ENCODE results near the gene TNS3. TPM values are rescaled to one million over a fixed set of nuclear protein-coding genes. Genes with fewer than 3 reads are reported as not detected.

TNS3 gene
- polyA plus RNA-seq, 1 of the 3 experiments (the other 2 are of a cell fraction): 72.3 TPM

DNA sequence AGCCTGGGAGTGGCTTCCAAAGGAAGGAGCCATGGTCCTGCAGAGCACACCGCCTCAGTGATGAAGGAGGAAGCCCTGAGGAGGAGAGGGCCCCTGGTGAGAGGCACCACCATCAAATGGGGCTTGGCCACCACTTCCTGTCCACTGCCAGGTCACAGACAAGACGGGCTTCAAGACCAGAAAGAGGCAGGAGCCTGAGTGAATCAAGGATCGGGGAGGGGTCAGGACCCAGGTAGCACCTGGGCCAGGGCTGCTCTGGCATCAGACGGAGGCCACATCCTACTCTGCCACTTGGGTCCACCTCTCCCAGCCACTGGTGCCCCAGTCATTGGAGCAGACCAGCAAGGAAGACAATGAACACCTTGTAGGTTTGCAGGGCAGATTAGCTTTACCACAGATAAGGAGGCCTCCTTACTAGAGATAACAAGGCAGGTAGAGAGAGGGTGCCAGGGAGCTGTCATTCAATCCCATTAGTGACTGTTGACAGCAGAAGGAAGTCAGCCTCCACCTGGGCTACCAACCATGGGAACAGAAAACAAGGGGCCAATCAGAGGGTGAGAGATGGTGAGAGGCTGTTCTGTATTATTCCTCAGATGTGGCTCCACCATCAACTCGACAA, 143.4 kb downstream of the TNS3 start:
- ChIA-PET POLR2A (no interaction called here), CTCF (interaction anchor here (1.0 to 3.6 kb wide), 3 partner anchors 173 to 381 kb away, joined by 3 to 36 read pairs (median 3); no protein-coding TSS in a partner anchor)
- TF ChIP-seq RAD21 (IDR thresholded peaks at IDR 0.05; ENCODE audit: low read length): no peak
- TF ChIP-seq EZH2phosphoT487 (IDR thresholded peaks at IDR 0.05; ENCODE audit: borderline replicate concordance, low read depth): no peak
- TF ChIP-seq, protein P1, sequence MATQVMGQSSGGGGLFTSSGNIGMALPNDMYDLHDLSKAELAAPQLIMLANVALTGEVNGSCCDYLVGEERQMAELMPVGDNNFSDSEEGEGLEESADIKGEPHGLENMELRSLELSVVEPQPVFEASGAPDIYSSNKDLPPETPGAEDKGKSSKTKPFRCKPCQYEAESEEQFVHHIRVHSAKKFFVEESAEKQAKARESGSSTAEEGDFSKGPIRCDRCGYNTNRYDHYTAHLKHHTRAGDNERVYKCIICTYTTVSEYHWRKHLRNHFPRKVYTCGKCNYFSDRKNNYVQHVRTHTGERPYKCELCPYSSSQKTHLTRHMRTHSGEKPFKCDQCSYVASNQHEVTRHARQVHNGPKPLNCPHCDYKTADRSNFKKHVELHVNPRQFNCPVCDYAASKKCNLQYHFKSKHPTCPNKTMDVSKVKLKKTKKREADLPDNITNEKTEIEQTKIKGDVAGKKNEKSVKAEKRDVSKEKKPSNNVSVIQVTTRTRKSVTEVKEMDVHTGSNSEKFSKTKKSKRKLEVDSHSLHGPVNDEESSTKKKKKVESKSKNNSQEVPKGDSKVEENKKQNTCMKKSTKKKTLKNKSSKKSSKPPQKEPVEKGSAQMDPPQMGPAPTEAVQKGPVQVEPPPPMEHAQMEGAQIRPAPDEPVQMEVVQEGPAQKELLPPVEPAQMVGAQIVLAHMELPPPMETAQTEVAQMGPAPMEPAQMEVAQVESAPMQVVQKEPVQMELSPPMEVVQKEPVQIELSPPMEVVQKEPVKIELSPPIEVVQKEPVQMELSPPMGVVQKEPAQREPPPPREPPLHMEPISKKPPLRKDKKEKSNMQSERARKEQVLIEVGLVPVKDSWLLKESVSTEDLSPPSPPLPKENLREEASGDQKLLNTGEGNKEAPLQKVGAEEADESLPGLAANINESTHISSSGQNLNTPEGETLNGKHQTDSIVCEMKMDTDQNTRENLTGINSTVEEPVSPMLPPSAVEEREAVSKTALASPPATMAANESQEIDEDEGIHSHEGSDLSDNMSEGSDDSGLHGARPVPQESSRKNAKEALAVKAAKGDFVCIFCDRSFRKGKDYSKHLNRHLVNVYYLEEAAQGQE (IDR thresholded peaks at IDR 0.05; ENCODE audit: low read depth, low read length): no peak
- no peak for TF ChIP-seq TEAD4 (IDR thresholded peaks at IDR 0.05; ENCODE audit: borderline replicate concordance, insufficient read depth)
- no peak for TF ChIP-seq EP300 (IDR thresholded peaks at IDR 0.05; ENCODE audit: borderline replicate concordance in 1 of 2, low read depth in 1 of 2, low read length in 1 of 2)
- TF ChIP-seq MXI1 (IDR thresholded peaks at IDR 0.05; ENCODE audit: low read depth, low read length): no peak
- TF ChIP-seq, protein P2, sequence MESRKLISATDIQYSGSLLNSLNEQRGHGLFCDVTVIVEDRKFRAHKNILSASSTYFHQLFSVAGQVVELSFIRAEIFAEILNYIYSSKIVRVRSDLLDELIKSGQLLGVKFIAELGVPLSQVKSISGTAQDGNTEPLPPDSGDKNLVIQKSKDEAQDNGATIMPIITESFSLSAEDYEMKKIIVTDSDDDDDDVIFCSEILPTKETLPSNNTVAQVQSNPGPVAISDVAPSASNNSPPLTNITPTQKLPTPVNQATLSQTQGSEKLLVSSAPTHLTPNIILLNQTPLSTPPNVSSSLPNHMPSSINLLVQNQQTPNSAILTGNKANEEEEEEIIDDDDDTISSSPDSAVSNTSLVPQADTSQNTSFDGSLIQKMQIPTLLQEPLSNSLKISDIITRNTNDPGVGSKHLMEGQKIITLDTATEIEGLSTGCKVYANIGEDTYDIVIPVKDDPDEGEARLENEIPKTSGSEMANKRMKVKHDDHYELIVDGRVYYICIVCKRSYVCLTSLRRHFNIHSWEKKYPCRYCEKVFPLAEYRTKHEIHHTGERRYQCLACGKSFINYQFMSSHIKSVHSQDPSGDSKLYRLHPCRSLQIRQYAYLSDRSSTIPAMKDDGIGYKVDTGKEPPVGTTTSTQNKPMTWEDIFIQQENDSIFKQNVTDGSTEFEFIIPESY (IDR thresholded peaks at IDR 0.05; ENCODE audit: borderline replicate concordance, low read depth): no peak
- no peak for TF ChIP-seq NFIC (IDR thresholded peaks at IDR 0.05; ENCODE audit: borderline replicate concordance)
- no peak for TF ChIP-seq FOSL2 (IDR thresholded peaks at IDR 0.05; ENCODE audit: borderline replicate concordance, low read depth)
- TF ChIP-seq JUND (IDR thresholded peaks at IDR 0.05): no peak
- TF ChIP-seq NRF1 (IDR thresholded peaks at IDR 0.05; ENCODE audit: low read depth, low read length): no peak
- TF ChIP-seq CHD2 (IDR thresholded peaks at IDR 0.05; ENCODE audit: low read length, partially characterized antibody): no peak
- TF ChIP-seq, protein P3, sequence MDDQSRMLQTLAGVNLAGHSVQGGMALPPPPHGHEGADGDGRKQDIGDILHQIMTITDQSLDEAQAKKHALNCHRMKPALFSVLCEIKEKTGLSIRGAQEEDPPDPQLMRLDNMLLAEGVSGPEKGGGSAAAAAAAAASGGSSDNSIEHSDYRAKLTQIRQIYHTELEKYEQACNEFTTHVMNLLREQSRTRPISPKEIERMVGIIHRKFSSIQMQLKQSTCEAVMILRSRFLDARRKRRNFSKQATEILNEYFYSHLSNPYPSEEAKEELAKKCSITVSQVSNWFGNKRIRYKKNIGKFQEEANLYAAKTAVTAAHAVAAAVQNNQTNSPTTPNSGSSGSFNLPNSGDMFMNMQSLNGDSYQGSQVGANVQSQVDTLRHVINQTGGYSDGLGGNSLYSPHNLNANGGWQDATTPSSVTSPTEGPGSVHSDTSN (IDR thresholded peaks at IDR 0.05): no peak
- TF ChIP-seq, protein P4, sequence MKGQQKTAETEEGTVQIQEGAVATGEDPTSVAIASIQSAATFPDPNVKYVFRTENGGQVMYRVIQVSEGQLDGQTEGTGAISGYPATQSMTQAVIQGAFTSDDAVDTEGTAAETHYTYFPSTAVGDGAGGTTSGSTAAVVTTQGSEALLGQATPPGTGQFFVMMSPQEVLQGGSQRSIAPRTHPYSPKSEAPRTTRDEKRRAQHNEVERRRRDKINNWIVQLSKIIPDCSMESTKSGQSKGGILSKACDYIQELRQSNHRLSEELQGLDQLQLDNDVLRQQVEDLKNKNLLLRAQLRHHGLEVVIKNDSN (IDR thresholded peaks at IDR 0.05; ENCODE audit: borderline replicate concordance, low read depth): no peak
- TF ChIP-seq POLR2AphosphoS5 (IDR thresholded peaks at IDR 0.05; ENCODE audit: low read depth, low read length): no peak
- no peak for TF ChIP-seq SIN3A (IDR thresholded peaks at IDR 0.05; ENCODE audit: borderline replicate concordance, low read depth, low read length)
- Histone ChIP-seq H3K9me3 (no peaks in the 10 kb centered on the region), H3K4me3 (ENCODE audit: low read depth in 2 of 2, low read length in 1 of 2) (no peak overlapping the region), H3K79me2 (ENCODE audit: insufficient read depth) (peaks cover 2% of the 10 kb centered on the region; the same call in 1 of the 2 replicates), H4K20me1 (ENCODE audit: insufficient read depth) (peaks cover 6% of the 10 kb centered on the region; the same call in 1 of the 2 replicates), H3K9ac (no peak overlapping the region), H3K27me3 (ENCODE audit: insufficient read depth) (no peaks in the 10 kb centered on the region), H3K27ac (ENCODE audit: low read depth in 2 of 2, low read length in 1 of 2) (no peak overlapping the region), H3K9me2 (no peaks in the 10 kb centered on the region), H3F3A (replicated peaks; ENCODE audit: insufficient read depth) (no peaks in the 10 kb centered on the region), H2AFZ (ENCODE audit: low read depth) (no peak overlapping the region), H3K36me3 (replicated peaks in 1 of 2; ENCODE audit: control insufficient read depth in 1 of 2, insufficient read depth in 2 of 2, low read length in 1 of 2) (peaks cover 19 to 54% of the 10 kb centered on the region in 2 experiments), H3K4me2 (no peak overlapping the region), H3K4me1 (ENCODE audit: control insufficient read depth in 1 of 2, insufficient read depth in 2 of 2, low read depth in 1 of 2, low read length in 1 of 2) (peaks cover 11 to 12% of the 10 kb centered on the region in 2 experiments; a peak in 3 of 4 replicates)
- DNase-seq: no peak
- WGBS (ENCODE audit: low lambda C conversion rate): 88% methylated on average over 3 of the region's 5 CpGs

Measured in SK-N-SH (cell line).